ENCODE data around the gene EIF4G3.

DNA sequence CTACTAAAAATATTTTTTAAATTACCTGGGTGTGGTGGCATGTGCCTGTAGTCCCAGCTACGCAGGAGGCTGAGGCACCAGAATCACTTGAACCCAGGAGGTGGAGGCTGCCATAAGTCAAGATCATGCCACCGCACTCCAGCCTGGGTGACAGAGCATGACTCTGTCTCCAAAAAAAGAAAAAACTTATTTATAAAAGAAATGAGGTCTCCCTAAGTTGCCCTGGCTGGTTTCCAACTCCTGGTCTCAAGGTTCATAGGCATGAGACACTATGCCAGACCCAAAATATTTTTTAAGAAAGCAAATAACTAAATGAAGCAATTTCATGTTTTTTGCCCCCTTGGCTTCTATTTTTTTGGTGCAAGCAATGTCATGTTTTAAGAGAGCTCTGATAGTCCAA is 32.9 kb downstream of the EIF4G3 start:
- TF ChIP-seq POLR2AphosphoS5 (IDR thresholded peaks at IDR 0.05; ENCODE audit: low read depth, low read length) (no peak), TAF1 (IDR thresholded peaks at IDR 0.05; ENCODE audit: borderline replicate concordance, insufficient read depth, low read length) (no peak)
- TF ChIP-seq, protein P1, sequence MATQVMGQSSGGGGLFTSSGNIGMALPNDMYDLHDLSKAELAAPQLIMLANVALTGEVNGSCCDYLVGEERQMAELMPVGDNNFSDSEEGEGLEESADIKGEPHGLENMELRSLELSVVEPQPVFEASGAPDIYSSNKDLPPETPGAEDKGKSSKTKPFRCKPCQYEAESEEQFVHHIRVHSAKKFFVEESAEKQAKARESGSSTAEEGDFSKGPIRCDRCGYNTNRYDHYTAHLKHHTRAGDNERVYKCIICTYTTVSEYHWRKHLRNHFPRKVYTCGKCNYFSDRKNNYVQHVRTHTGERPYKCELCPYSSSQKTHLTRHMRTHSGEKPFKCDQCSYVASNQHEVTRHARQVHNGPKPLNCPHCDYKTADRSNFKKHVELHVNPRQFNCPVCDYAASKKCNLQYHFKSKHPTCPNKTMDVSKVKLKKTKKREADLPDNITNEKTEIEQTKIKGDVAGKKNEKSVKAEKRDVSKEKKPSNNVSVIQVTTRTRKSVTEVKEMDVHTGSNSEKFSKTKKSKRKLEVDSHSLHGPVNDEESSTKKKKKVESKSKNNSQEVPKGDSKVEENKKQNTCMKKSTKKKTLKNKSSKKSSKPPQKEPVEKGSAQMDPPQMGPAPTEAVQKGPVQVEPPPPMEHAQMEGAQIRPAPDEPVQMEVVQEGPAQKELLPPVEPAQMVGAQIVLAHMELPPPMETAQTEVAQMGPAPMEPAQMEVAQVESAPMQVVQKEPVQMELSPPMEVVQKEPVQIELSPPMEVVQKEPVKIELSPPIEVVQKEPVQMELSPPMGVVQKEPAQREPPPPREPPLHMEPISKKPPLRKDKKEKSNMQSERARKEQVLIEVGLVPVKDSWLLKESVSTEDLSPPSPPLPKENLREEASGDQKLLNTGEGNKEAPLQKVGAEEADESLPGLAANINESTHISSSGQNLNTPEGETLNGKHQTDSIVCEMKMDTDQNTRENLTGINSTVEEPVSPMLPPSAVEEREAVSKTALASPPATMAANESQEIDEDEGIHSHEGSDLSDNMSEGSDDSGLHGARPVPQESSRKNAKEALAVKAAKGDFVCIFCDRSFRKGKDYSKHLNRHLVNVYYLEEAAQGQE (IDR thresholded peaks at IDR 0.05; ENCODE audit: insufficient read depth in 1 of 2, low read depth in 2 of 2, low read length in 2 of 2): no peak
